ENCODE results near the gene BAIAP2.

BAIAP2 gene

GRCh38 chr17:81056312-81056711, 21.4 kb downstream of the BAIAP2 start:
- no peak for DNase-seq

GRCh38 chr17:81057079-81057730, 22.3 kb downstream of the BAIAP2 start:
- no peak for DNase-seq

GRCh38 chr17:81057777-81058176, 22.8 kb downstream of the BAIAP2 start:
- DNase-seq, result no peak

DNA sequence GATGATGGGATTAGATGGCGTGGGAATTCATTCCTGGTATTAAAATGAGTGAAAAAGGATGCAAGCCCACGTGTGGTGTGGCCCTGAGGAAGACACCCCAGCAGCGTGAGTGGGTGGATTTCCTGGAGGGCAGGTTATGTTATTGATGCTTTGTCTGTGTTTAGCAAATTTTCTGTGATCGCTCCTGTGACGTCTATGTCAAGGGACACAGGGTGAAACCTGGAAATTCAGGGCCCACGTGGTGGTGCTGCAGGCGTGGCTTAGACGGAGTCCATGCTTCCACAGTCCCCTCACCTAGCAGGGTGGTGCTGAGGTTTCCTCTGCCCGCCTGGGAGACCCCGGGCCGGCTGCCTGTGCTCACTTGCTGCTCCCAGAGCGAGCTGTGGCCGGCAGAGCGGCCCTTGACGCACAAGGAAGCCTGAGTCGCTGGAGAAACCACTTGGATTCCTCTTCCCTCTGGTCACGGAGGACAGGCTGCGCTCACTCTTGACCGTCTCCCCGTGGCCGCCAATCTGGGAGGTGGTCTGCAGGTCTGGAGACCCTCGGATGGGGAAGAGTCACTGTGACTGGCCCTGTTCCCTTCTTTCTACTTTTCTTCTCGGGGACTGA, 23.4 kb downstream of the BAIAP2 start:
- no peak for DNase-seq

GRCh38 chr17:81059026-81059425, 24.1 kb downstream of the BAIAP2 start:
- no peak for DNase-seq

GRCh38 chr17:81060416-81060815, 25.5 kb downstream of the BAIAP2 start:
- DNase-seq, result no peak

- DNase-seq, result no peak
These were observed 26.2 kb downstream of the BAIAP2 start for GRCh38 chr17:81061027-81061735.

DNA sequence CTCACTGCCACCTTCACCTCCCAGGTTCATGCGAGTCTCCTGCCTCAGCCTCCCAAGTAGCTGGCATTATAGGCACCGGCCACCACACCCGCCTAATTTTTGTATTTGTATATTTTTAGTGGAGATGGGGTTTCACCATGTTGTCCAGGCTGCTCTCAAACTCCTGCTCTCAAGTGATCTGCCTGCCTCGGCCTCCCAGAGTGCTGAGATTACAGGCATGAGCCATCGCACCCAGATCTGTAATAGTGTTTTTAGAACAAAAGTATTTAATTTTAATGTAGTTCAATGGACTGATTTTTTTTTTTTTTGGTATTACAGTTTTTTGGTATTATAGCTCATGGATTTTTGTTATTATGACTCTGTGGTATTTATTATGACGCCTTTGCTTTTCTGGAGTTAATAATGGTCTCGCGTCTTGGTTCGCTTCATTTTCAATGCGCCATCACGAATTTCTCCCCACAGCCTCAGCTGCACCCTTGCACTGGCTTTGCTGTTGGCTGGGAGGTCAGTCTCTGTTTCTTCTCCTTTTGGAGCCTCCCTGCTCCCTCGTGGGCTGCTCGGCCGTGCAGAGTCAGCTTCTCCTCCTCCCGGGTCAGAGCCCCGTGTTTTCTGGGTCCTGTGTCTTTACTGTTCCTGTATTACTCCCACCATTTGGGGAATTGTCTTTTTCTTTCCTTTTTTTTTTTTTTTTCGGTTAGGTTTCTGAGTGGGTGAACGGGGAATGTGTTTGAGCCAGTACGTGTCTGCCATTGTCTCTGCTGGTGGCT, 27.2 kb downstream of the BAIAP2 start:
- DNase-seq, result no peak

DNA sequence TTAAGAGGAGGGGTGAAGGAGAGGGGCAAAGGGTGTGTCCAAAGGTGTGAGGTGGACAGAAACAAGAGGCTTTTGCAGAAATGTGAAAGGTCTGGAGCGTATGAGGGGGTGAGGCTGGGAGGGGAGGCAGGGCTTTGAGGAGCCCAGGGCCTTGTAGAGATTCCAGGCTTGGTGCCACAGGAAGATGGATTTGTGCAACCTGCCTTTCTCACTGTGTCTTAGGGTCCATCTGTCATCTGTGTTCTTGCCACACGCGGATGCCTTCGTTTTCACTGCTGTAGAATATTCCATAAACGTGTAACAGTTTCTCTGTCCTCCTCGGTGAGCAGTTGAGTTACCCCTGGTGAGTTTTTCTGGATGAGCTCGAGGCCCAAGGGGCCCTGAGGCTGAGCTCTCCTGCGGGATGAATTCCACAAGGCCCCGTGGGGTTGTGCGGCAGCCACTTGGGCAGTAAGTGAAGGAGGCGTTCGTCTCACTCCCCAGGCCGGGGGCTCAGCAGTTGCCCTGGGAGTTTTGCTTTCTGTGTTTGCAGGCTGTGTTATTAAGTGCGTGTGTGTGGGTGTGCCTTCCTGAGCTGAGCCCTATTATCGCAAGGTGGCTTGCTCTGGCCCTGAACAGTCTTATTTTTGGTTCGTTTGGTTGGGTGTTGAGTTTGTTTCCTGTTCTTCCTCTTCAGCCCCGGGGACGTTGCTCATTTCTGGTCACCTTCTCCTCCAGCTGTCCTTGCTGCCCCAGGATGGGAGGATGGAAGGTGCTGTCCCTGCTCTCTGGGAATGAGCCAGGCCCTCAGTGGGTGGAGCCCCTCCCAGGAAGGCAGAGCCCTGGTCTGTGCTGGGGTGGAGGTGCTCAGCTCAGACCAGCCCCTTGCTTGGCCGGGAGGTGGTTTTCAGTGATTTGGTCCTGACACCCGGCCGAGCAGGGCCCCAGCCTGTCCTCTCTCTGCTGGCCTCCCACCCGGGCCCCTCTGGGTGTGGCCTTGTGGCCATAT, 28.4 kb downstream of the BAIAP2 start:
- DNase-seq, result no peak

- no peak for DNase-seq
These were observed 29.9 kb downstream of the BAIAP2 start for GRCh38 chr17:81064678-81065475.

DNA sequence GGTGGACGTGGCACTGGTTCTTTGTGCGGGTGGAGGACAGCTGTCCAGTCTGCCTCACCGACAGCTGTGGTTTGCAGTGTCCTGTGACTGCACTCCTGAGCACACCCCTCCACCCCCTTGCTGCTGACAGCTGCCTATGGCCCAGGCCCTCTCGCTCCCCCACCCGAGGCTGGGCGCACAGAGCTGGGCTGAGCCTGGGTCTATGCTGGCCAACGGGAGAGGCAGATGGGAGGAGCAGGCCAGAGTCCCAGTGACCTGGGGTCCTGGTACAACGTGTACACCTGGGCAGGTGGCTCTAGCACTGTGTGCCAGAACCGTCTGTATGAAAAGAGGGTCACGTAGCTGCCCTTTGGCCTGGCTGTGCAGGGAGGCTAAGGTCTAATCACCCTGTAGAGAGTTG, 30.5 kb downstream of the BAIAP2 start:
- no peak for DNase-seq

GRCh38 chr17:81066072-81066471, 31.1 kb downstream of the BAIAP2 start:
- DNase-seq, result no peak

- no peak for DNase-seq
These were observed 31.9 kb downstream of the BAIAP2 start for GRCh38 chr17:81066771-81067315.

GRCh38 chr17:81067391-81067811, 32.5 kb downstream of the BAIAP2 start:
- DNase-seq, result no peak

DNA sequence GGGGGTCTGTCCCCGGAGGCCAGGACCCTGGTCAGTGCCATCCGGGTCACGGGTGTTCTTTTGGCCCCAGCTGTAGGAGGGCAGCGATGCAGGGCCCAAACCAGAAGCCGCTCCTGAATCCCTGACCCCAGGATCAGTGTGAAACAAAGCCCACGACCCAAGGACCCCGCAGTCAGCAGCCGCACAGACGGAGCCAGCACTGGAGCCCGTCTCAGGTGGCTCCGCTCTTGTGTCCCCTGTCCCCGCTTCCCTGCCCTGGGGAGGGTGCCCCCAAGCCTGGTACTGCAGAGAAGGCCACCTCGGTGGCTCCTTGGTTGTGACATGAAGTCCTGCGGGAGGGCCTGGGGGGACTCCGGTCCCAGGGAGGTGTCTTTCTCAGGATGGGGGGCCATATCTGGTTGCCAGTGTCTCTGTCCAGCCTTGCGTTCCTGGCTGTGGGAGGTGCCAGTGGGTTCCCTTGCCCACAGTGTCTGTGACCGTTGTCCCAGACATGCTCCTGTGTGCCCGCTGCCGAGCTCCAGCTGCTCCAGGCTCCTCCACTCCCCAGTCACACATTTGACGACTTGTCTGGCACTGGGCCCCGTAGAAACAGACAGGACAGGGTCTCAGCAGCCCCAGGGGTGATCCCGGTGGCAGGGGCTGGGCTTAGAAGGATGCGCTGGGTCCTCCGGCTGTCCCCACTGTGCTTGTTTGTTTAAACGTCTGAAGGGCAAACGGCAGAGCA, 33.6 kb downstream of the BAIAP2 start:
- DNase-seq, result no peak

GRCh38 chr17:81069135-81069645, 34.2 kb downstream of the BAIAP2 start:
- no peak for DNase-seq

- no peak for DNase-seq
These were observed 35.7 kb downstream of the BAIAP2 start for GRCh38 chr17:81070541-81071246.

DNA sequence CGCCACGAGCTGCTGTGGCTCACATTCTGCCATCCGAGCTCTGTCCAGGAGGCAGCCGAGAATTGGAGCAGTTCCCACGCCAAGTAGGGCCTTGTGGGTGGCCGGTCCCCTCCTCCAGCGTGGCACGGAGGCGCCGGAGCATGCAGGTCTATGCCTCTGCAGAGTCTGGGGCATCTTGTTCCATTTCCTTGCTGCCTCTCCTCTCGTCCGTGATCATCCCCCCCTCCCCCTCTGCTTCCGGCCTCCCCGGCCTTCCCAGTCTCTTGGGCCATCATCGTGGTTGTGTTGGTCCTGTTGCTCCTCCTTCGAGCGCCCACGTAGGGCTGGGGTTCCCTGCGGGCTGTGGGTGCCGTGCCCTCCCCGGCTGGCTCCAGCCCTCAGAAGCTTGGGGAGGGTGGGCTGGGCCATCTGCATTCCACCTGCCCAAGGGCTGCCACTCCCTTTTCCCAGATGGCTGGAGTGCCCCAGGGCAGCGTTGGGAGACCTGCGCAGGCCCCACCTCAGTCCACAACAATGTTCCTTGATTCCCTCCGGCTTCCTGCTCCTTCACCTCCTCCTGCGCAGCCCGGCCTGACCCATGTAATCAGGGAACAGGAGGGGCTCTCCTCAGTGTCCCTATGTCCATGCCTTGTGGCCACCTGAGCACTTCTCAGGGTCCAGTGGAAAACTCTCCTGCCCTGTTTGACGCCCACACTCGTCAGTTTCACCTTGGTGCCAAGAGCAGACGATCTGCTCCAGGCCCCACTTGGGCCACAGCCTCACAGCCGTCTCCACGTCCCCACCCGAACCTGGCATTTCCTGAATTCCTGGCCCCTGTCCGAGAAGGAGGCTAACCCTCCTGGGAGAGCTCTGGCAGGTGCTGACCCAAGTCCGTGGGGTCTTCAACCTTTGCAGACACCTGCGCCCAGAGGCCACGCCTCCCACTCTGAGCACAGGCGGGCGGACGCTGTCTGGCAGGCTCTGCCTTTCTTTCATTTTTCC, 37.1 kb downstream of the BAIAP2 start:
- DNase-seq, result no peak
